Activated CD8-positive, alpha-beta T cell treated with anti-CD3 and anti-CD28 coated beads for 36 hours (primary cell): Measurements from ENCODE around the gene NSMCE3. TPM values are rescaled to one million over a fixed set of nuclear protein-coding genes. Genes with fewer than 3 reads are reported as not detected.

Source experiments
- ATAC-seq: fragments of 200-7000 bp; cut with Tn5 transposase; one replicate; pipeline ENCODE4 v1.10.0; 2021; ENCODE audit warnings: mild to moderate bottlenecking, moderate library complexity
- CTCF ChIA-PET: fragments of 350-600 bp; sonication (Branson Sonifier 250); formaldehyde crosslinking; loops from one replicate; lab custom pipeline; 2021; ENCODE audit warnings: antibody characterized with exemption; lab: Charles Lee
- POLR2A ChIA-PET: fragments of 350-600 bp; sonication (Branson Sonifier 250); formaldehyde crosslinking; loops from one replicate; lab custom pipeline; 2021; ENCODE audit warnings: antibody characterized with exemption; lab: Charles Lee
- DNase-seq: peaks from one replicate; pipeline ENCODE4 v3.0.0-alpha.2; 2020
- H3K27ac Mint-ChIP-seq: one replicate; pipeline ENCODE4 v1.8.0; 2021; ENCODE audit warnings: mild to moderate bottlenecking, mixed read lengths
- H3K27me3 Mint-ChIP-seq: one replicate; pipeline ENCODE4 v1.8.0; 2021; ENCODE audit warnings: mixed read lengths
- H3K36me3 Mint-ChIP-seq: one replicate; pipeline ENCODE4 v1.8.0; 2021; ENCODE audit warnings: low read depth, mixed read lengths
- H3K4me1 Mint-ChIP-seq: one replicate; pipeline ENCODE4 v1.8.0; 2021; ENCODE audit warnings: low read depth, mixed read lengths
- H3K4me3 Mint-ChIP-seq: one replicate; pipeline ENCODE4 v1.8.0; 2021; ENCODE audit warnings: mild to moderate bottlenecking, moderate library complexity, mixed read lengths
- H3K9me3 Mint-ChIP-seq: one replicate; pipeline ENCODE4 v1.8.0; 2021; ENCODE audit warnings: mixed read lengths
- CTCF ChIP-seq: fragments of 200-600 bp; IDR thresholded peaks from one replicate; pipeline ENCODE4 v1.8.0; 2022; ENCODE audit warnings: antibody characterized with exemption, mild to moderate bottlenecking
- intact Hi-C: fragments of 100-400 bp; cut with micrococcal nuclease; formaldehyde crosslinking; loops from one replicate; pipeline ENCODE4 v1.10.0; 2022
- total RNA-seq, 2 experiments: library from RNA; stranded (reverse); gene quantifications; one replicate each; pipeline ENCODE4 v1.2.3, GENCODE V29; 2021

The NSMCE3 gene
- total RNA-seq, 2 experiments from 2014 or later = 9.5 to 10.5 TPM

- ATAC-seq (no peak), DNase-seq (no peak)
- H3K4me1 Mint-ChIP-seq = peaks cover 34% of the 10 kb centered on the region
- H3K27ac Mint-ChIP-seq = no peak overlapping the region
- no peak overlapping the region for H3K4me3 Mint-ChIP-seq
- intact Hi-C loops = no loop called here
- peaks cover 1% of the 10 kb centered on the region for H3K36me3 Mint-ChIP-seq
- H3K9me3 Mint-ChIP-seq = no peaks in the 10 kb centered on the region
- no peaks in the 10 kb centered on the region for H3K27me3 Mint-ChIP-seq
- ChIA-PET POLR2A (no interaction called here), CTCF (no interaction called here)
- TF ChIP-seq CTCF = no peak
These were observed 3.5 kb downstream of the NSMCE3 start for GRCh38 chr15:29266052-29266582.

GRCh38 chr15:29263289-29263688, 6.3 kb downstream of the NSMCE3 start:
- ATAC-seq (no peak), DNase-seq (no peak)
- Mint-ChIP-seq H3K36me3 (no peaks in the 10 kb centered on the region), H3K4me1 (peaks cover 27% of the 10 kb centered on the region), H3K27me3 (no peaks in the 10 kb centered on the region), H3K9me3 (no peaks in the 10 kb centered on the region), H3K27ac (no peak overlapping the region), H3K4me3 (no peak overlapping the region)
- POLR2A ChIA-PET = no interaction called here
- intact Hi-C loops = no loop called here
- no peak for TF ChIP-seq CTCF
- CTCF ChIA-PET = no interaction called here

- DNase-seq (no peak), ATAC-seq (no peak)
- H3K27ac Mint-ChIP-seq = no peak overlapping the region
- H3K36me3 Mint-ChIP-seq = no peaks in the 10 kb centered on the region
- ChIA-PET POLR2A (no interaction called here), CTCF (no interaction called here)
- intact Hi-C loops = no loop called here
- no peak overlapping the region for H3K4me3 Mint-ChIP-seq
- no peaks in the 10 kb centered on the region for H3K9me3 Mint-ChIP-seq
- no peaks in the 10 kb centered on the region for H3K27me3 Mint-ChIP-seq
- H3K4me1 Mint-ChIP-seq = peaks cover 23% of the 10 kb centered on the region
- no peak for TF ChIP-seq CTCF
These were observed 6.9 kb downstream of the NSMCE3 start for GRCh38 chr15:29262738-29263137.

DNA sequence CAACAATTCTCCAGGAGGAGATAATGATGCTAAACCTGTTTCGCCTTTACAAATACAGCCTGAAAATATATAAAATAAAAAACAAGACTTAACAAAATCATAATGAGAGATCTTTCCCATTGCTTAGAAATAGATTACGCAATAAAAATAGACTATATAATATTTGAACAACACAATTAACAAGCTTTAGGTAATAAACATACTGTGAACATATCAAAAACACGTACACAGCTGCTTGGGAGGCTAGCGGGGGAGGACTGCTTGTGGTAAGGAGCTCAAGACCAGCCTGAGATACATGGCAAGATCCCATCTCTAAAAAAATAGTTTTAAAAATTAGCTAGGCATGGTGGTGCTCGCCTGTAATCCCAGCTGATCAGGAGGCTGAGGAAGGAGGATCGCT, 8.7 kb downstream of the NSMCE3 start:
- peaks cover 7% of the 10 kb centered on the region for H3K4me1 Mint-ChIP-seq
- intact Hi-C loops = no loop called here
- no peak for TF ChIP-seq CTCF
- H3K27me3 Mint-ChIP-seq = no peaks in the 10 kb centered on the region
- no peak overlapping the region for H3K4me3 Mint-ChIP-seq
- no peaks in the 10 kb centered on the region for H3K36me3 Mint-ChIP-seq
- no peak for DNase-seq
- ATAC-seq = no peak
- no peaks in the 10 kb centered on the region for H3K9me3 Mint-ChIP-seq
- ChIA-PET CTCF (interaction anchor here (0.8 to 0.9 kb wide), 2 partner anchors 120 to 159 kb away, joined by 3 read pairs; no protein-coding TSS in a partner anchor), POLR2A (no interaction called here)
- no peak overlapping the region for H3K27ac Mint-ChIP-seq

- POLR2A ChIA-PET = interaction anchor here (0.8 kb wide), 1 partner anchor 19 kb away, joined by 3 read pairs; no protein-coding TSS in a partner anchor
- ATAC-seq = no peak
- Mint-ChIP-seq H3K27me3 (no peaks in the 10 kb centered on the region), H3K4me3 (no peak overlapping the region), H3K4me1 (peaks cover 4% of the 10 kb centered on the region), H3K36me3 (no peaks in the 10 kb centered on the region), H3K27ac (no peak overlapping the region), H3K9me3 (no peaks in the 10 kb centered on the region)
- no peak for TF ChIP-seq CTCF
- intact Hi-C loops = no loop called here
- no peak for DNase-seq
- CTCF ChIA-PET = interaction anchor here (0.8 kb wide), 1 partner anchor 118 kb away, joined by 3 read pairs; no protein-coding TSS in a partner anchor
These were observed 10.4 kb downstream of the NSMCE3 start for GRCh38 chr15:29259233-29259632.
